ENCODE results near the gene CLCA1.

DNA sequence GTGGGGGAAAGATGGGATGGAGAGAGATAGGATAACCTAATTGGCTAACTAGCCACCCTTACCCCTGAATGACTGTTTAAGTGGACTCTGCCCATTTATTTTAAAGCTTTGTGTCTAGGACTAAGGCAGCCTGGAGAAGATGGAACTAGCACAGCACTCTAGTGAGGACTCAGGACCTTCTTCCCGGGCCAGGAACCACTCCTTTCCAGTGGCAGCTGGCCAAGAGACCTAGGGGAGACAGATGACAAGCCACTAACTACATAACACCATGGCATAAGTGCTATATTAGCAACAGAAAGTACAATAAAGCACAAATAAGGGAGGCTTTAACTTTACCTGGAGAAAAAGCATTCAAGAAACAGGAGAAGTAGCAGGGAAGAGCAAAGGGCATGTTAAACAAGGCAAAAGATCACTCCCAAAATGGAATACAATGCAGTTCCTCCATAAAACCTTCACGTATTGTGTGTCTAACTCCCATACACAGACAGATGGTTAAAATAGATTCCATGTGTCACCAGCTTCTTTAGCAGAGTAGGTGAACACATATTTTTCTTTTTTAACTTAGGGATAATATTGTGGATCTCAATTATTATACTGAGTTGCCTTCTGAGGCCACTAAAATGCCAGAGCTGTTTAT, 20.6 kb downstream of the CLCA1 start:
- TF ChIP-seq GATA2 (IDR thresholded peaks at IDR 0.05; ENCODE audit: low read depth, low read length), result no peak
- no peak for TF ChIP-seq GATA3 (IDR thresholded peaks at IDR 0.05; ENCODE audit: low read depth, low read length)

Measured in SH-SY5Y (cell line).